CD4-positive, alpha-beta T cell (primary cell): Measurements from ENCODE around the gene TBC1D22A. TPM values are rescaled to one million over a fixed set of nuclear protein-coding genes. Genes with fewer than 3 reads are reported as not detected.
A peak's percentile ranks its signal among the peaks of the same experiment; 100 is the strongest.

ENCODE experiments used
- ATAC-seq: fragments of 200-7000 bp; cut with Tn5 transposase; one replicate; pipeline ENCODE4 v1.10.0; 2022; ENCODE audit warnings: mild to moderate bottlenecking; ENCODE audit not compliant: poor library complexity
- CTCF ChIA-PET: fragments of 350-600 bp; sonication (Branson Sonifier 250); formaldehyde crosslinking; loops from one replicate; lab custom pipeline; 2021; ENCODE audit warnings: antibody characterized with exemption, inconsistent platforms; lab: Charles Lee
- POLR2A ChIA-PET: fragments of 350-600 bp; sonication (Branson Sonifier 250); formaldehyde crosslinking; loops from one replicate; lab custom pipeline; 2021; ENCODE audit warnings: antibody characterized with exemption, inconsistent platforms; lab: Charles Lee
- DNase-seq, 14 experiments: peaks; one replicate each; pipeline ENCODE4 v3.0.0-alpha.2; 2013 to 2020; ENCODE audit warnings: mixed read lengths in 2 of 14
- H3K27ac ChIP-seq, 2 donors: one replicate each; pipeline versions ENCODE4 v1.5.1 to v1.7.0; 2013; ENCODE audit warnings: low read length in 2 of 2, low read depth in 1 of 2, mild to moderate bottlenecking in 1 of 2
- H3K27me3 ChIP-seq, 2 experiments: 1 replicate in 1 of 2; 2 replicates in 1 of 2; pipeline versions ENCODE4 v1.6.1 to v1.7.0; 2013; ENCODE audit warnings: low read length in 2 of 2, control low read depth in 1 of 2, mild to moderate bottlenecking in 1 of 2, moderate library complexity in 1 of 2; ENCODE audit not compliant: insufficient read depth in 2 of 2, control insufficient read depth in 1 of 2
- H3K36me3 ChIP-seq: one replicate; pipeline ENCODE4 v1.6.1; 2013; ENCODE audit warnings: low read length, control low read depth; ENCODE audit not compliant: insufficient read depth
- H3K4me1 ChIP-seq: one replicate; pipeline ENCODE4 v1.6.1; 2013; ENCODE audit warnings: low read length, control low read depth; ENCODE audit not compliant: insufficient read depth
- H3K4me3 ChIP-seq: one replicate; pipeline ENCODE4 v1.5.1; 2013; ENCODE audit warnings: mild to moderate bottlenecking, low read length, moderate library complexity
- H3K9me3 ChIP-seq, 2 experiments: 1 replicate in 1 of 2; 2 replicates in 1 of 2; pipeline versions ENCODE4 v1.6.1 to v1.7.0; 2013; ENCODE audit warnings: low read length in 2 of 2, mild to moderate bottlenecking in 2 of 2, control low read depth in 1 of 2, moderate library complexity in 1 of 2; ENCODE audit not compliant: control insufficient read depth in 1 of 2, insufficient read depth in 1 of 2
- H3K27ac Mint-ChIP-seq: one replicate; pipeline ENCODE4 v1.8.0; 2020; ENCODE audit warnings: mixed read lengths
- H3K27me3 Mint-ChIP-seq: one replicate; pipeline ENCODE4 v1.8.0; 2021; ENCODE audit warnings: mixed read lengths
- H3K36me3 Mint-ChIP-seq: one replicate; pipeline ENCODE4 v1.8.0; 2021; ENCODE audit warnings: low read depth, mixed read lengths
- H3K4me1 Mint-ChIP-seq: one replicate; pipeline ENCODE4 v1.8.0; 2021; ENCODE audit warnings: low read depth, mixed read lengths
- H3K4me3 Mint-ChIP-seq: one replicate; pipeline ENCODE4 v1.8.0; 2020; ENCODE audit warnings: mild to moderate bottlenecking, mixed read lengths
- H3K9me3 Mint-ChIP-seq: one replicate; pipeline ENCODE4 v1.8.0; 2020; ENCODE audit warnings: mixed read lengths
- CTCF ChIP-seq: fragments of 200-600 bp; IDR thresholded peaks from one replicate; pipeline ENCODE4 v1.8.0; 2022; ENCODE audit warnings: antibody characterized with exemption, mild to moderate bottlenecking
- intact Hi-C, 2 experiments: fragments of 100-400 bp; cut with DNase I in 1 of 2; cut with micrococcal nuclease in 1 of 2; formaldehyde crosslinking; loops; one replicate each; pipeline versions ENCODE4 v1.15.1 to v1.9.0; 2023 to 2025; cut with DNase I, micrococcal nuclease
- total RNA-seq, 174 experiments: library from RNA in 2 of 174; stranded (reverse) in 2 of 174; gene quantifications; one replicate each; pipeline ENCODE4 v1.2.3 and lab custom pipeline; 2021 to 2026

TBC1D22A gene
- total RNA-seq, 2 experiments from 2014 or later = 27.1 to 31.7 TPM

- intact Hi-C loops = no loop called here
- ATAC-seq (no peak), DNase-seq (no peak)
- CTCF ChIA-PET = interaction anchor here (0.7 to 11.7 kb wide), 2 partner anchors 18 to 45 kb away, joined by 4 to 130 read pairs; no protein-coding TSS in a partner anchor
- POLR2A ChIA-PET = interaction anchor here (0.9 to 2.7 kb wide), 2 partner anchors 8 to 18 kb away, joined by 3 to 18 read pairs; no protein-coding TSS in a partner anchor
- no peak overlapping the region for H3K4me3 Mint-ChIP-seq
- Histone ChIP-seq H3K4me1 (peaks cover 40% of the 10 kb centered on the region), H3K27me3 (no peaks in the 10 kb centered on the region), H3K27ac (no peak overlapping the region), H3K36me3 (no peaks in the 10 kb centered on the region), H3K9me3 (peaks cover 10% of the 10 kb centered on the region in 2 experiments), H3K4me3 (no peak overlapping the region)
- H3K9me3 Mint-ChIP-seq = peaks cover 5% of the 10 kb centered on the region
- H3K27ac Mint-ChIP-seq = no peak overlapping the region
- TF ChIP-seq CTCF = no peak
- peaks cover 7% of the 10 kb centered on the region for H3K36me3 Mint-ChIP-seq
- H3K4me1 Mint-ChIP-seq = peaks cover 33% of the 10 kb centered on the region
- no peaks in the 10 kb centered on the region for H3K27me3 Mint-ChIP-seq
Measured at GRCh38 chr22:46757104-46757503, 5.3 kb upstream of the TBC1D22A start.

GRCh38 chr22:46758121-46758520 is 4.3 kb upstream of the TBC1D22A start:
- no peak overlapping the region for H3K4me3 Mint-ChIP-seq
- H3K36me3 Mint-ChIP-seq = peaks cover 17% of the 10 kb centered on the region
- peak in 1 of 14 experiments; percentile 33 for DNase-seq
- peaks cover 43% of the 10 kb centered on the region for H3K4me1 Mint-ChIP-seq
- H3K4me3 ChIP-seq = no peak overlapping the region
- TF ChIP-seq CTCF = no peak
- intact Hi-C loops = loop anchor here in 1 of 2 experiments (1.0 kb wide), 1 partner anchor 45 kb away; no protein-coding TSS in a partner anchor
- peaks cover 44% of the 10 kb centered on the region for H3K4me1 ChIP-seq
- H3K9me3 Mint-ChIP-seq = peaks cover 5% of the 10 kb centered on the region
- H3K9me3 ChIP-seq = peaks cover 10% of the 10 kb centered on the region in 2 experiments
- POLR2A ChIA-PET = interaction anchor here (0.8 to 6.1 kb wide), 4 partner anchors 9 to 45 kb away, joined by 3 to 78 read pairs (median 10); partner anchors contain the start of gene CERK
- H3K27me3 Mint-ChIP-seq = no peaks in the 10 kb centered on the region
- H3K36me3 ChIP-seq = no peaks in the 10 kb centered on the region
- CTCF ChIA-PET = interaction anchor here (0.7 to 11.7 kb wide), 18 partner anchors 9 to 195 kb away, joined by 3 to 130 read pairs (median 6); no protein-coding TSS in a partner anchor
- H3K27ac Mint-ChIP-seq = peak overlapping the region; percentile 53
- H3K27ac ChIP-seq = no peak overlapping the region
- no peaks in the 10 kb centered on the region for H3K27me3 ChIP-seq
- no peak for ATAC-seq

- peak overlapping the region; percentile 62 for H3K4me3 Mint-ChIP-seq
- no peaks in the 10 kb centered on the region for H3K27me3 ChIP-seq
- H3K27ac Mint-ChIP-seq = peak overlapping the region; percentile 53
- H3K36me3 Mint-ChIP-seq = peaks cover 19% of the 10 kb centered on the region
- POLR2A ChIA-PET = interaction anchor here (0.8 to 6.1 kb wide), 4 partner anchors 9 to 44 kb away, joined by 3 to 78 read pairs (median 10); partner anchors contain the start of gene CERK
- H3K4me1 ChIP-seq = peaks cover 44% of the 10 kb centered on the region
- peaks cover 51% of the 10 kb centered on the region for H3K4me1 Mint-ChIP-seq
- TF ChIP-seq CTCF = peak; percentile 72
- no peak overlapping the region for H3K27ac ChIP-seq
- CTCF ChIA-PET = interaction anchor here (0.7 to 11.7 kb wide), 19 partner anchors 10 to 195 kb away, joined by 3 to 130 read pairs (median 5); no protein-coding TSS in a partner anchor
- peaks cover 5% of the 10 kb centered on the region for H3K9me3 Mint-ChIP-seq
- DNase-seq = peak in 9 of 14 experiments; percentile 32 to 78 (median 55)
- H3K27me3 Mint-ChIP-seq = no peaks in the 10 kb centered on the region
- intact Hi-C loops = loop anchor here in 1 of 2 experiments (1.0 kb wide), 1 partner anchor 44 kb away; no protein-coding TSS in a partner anchor
- ATAC-seq = no peak
- H3K4me3 ChIP-seq = no peak overlapping the region
- H3K9me3 ChIP-seq = peaks cover 10% of the 10 kb centered on the region in 2 experiments
- no peaks in the 10 kb centered on the region for H3K36me3 ChIP-seq
Measured at GRCh38 chr22:46758867-46759290, 3.6 kb upstream of the TBC1D22A start.
